ENCODE results near the gene CLEC3B. TPM values are rescaled to one million over a fixed set of nuclear protein-coding genes. Genes with fewer than 3 reads are reported as not detected.
"Not testable (repeated sequence)": the region's sequence is repeated elsewhere in the genome, so short reads cannot be mapped to it uniquely, and the experiment has no call there.

Gene CLEC3B
- total RNA-seq, 1 experiment from 2014 or later: not detected

- no peak for DNase-seq (ENCODE audit: low spot score)
Measured at GRCh38 chr3:45035441-45036301, 9.6 kb downstream of the CLEC3B start.

GRCh38 chr3:45037720-45038455 is 11.8 kb downstream of the CLEC3B start:
- peak; percentile 95 for DNase-seq (ENCODE audit: low spot score)

GRCh38 chr3:45041666-45042065 is 15.6 kb downstream of the CLEC3B start:
- DNase-seq (ENCODE audit: low spot score): no peak

GRCh38 chr3:45042162-45042561 is 16.1 kb downstream of the CLEC3B start:
- no peak for DNase-seq (ENCODE audit: low spot score)

- peak; percentile 91 for DNase-seq (ENCODE audit: low spot score)
Measured at GRCh38 chr3:45043728-45044299, 17.7 kb downstream of the CLEC3B start.

- peak; percentile 33 for DNase-seq (ENCODE audit: low spot score)
Measured at GRCh38 chr3:45048244-45048643, 22.1 kb downstream of the CLEC3B start.

GRCh38 chr3:45049807-45050206 is 23.7 kb downstream of the CLEC3B start:
- DNase-seq (ENCODE audit: low spot score): no peak

- no peak for DNase-seq (ENCODE audit: low spot score)
Measured at GRCh38 chr3:45051685-45052084, 25.6 kb downstream of the CLEC3B start.

GRCh38 chr3:45053805-45054195 is 27.7 kb downstream of the CLEC3B start:
- DNase-seq (ENCODE audit: low spot score): not testable (repeated sequence)

- peak; percentile 45 for DNase-seq (ENCODE audit: low spot score)
Measured at GRCh38 chr3:45054196-45054857, 28.2 kb downstream of the CLEC3B start.

GRCh38 chr3:45055032-45055410 is 28.9 kb downstream of the CLEC3B start:
- peak; percentile 86 for DNase-seq (ENCODE audit: low spot score)

GRCh38 chr3:45055411-45056143 is 29.5 kb downstream of the CLEC3B start:
- peak; percentile 76 for DNase-seq (ENCODE audit: low spot score)

- peak; percentile 44 for DNase-seq (ENCODE audit: low spot score)
Measured at GRCh38 chr3:45056608-45057301, 30.7 kb downstream of the CLEC3B start.

GRCh38 chr3:45057557-45057956 is 31.5 kb downstream of the CLEC3B start:
- DNase-seq (ENCODE audit: low spot score): no peak

GRCh38 chr3:45059132-45059531 is 33.0 kb downstream of the CLEC3B start:
- DNase-seq (ENCODE audit: low spot score): no peak

GRCh38 chr3:45060165-45060892 is 34.2 kb downstream of the CLEC3B start:
- no peak for DNase-seq (ENCODE audit: low spot score)

GRCh38 chr3:45062697-45063070 is 36.6 kb downstream of the CLEC3B start:
- DNase-seq (ENCODE audit: low spot score): no peak

GRCh38 chr3:45064512-45065372 is 38.6 kb downstream of the CLEC3B start:
- peak; percentile 99 for DNase-seq (ENCODE audit: low spot score)

- DNase-seq (ENCODE audit: low spot score): no peak
Measured at GRCh38 chr3:45065373-45065720, 39.2 kb downstream of the CLEC3B start.

Data from A172 (cell line).